ENCODE measurements around the gene DERA.

- TF ChIP-seq POLR2A (IDR thresholded peaks at IDR 0.05) (no peak), POLR2AphosphoS5 (IDR thresholded peaks at IDR 0.05) (no peak)
- TF ChIP-seq, protein P1, sequence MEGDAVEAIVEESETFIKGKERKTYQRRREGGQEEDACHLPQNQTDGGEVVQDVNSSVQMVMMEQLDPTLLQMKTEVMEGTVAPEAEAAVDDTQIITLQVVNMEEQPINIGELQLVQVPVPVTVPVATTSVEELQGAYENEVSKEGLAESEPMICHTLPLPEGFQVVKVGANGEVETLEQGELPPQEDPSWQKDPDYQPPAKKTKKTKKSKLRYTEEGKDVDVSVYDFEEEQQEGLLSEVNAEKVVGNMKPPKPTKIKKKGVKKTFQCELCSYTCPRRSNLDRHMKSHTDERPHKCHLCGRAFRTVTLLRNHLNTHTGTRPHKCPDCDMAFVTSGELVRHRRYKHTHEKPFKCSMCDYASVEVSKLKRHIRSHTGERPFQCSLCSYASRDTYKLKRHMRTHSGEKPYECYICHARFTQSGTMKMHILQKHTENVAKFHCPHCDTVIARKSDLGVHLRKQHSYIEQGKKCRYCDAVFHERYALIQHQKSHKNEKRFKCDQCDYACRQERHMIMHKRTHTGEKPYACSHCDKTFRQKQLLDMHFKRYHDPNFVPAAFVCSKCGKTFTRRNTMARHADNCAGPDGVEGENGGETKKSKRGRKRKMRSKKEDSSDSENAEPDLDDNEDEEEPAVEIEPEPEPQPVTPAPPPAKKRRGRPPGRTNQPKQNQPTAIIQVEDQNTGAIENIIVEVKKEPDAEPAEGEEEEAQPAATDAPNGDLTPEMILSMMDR (IDR thresholded peaks at IDR 0.05) = no peak
Observed at GRCh38 chr12:15984097-15984800, 73.1 kb downstream of the DERA start.

All from breast epithelium (tissue), 3 donors.